Mesendoderm (in vitro differentiated cells): Measurements from ENCODE around the gene PEAR1.
A peak's percentile ranks its signal among the peaks of the same experiment; 100 is the strongest.

Experiments
- DNase-seq: peaks from one replicate; pipeline ENCODE4 v3.0.0; 2013
- H2AK5ac ChIP-seq: 2 replicates; pipeline ENCODE4 v1.6.1; 2013; ENCODE audit warnings: low read length, inconsistent platforms
- H2BK120ac ChIP-seq: 2 replicates; pipeline ENCODE4 v1.6.1; 2013; ENCODE audit warnings: low read depth, mild to moderate bottlenecking, low read length, moderate library complexity, mixed read lengths
- H2BK15ac ChIP-seq: replicated peaks from 2 replicates; pipeline ENCODE4 v1.6.1; 2013; ENCODE audit warnings: low read depth, mild to moderate bottlenecking, moderate library complexity
- H2BK5ac ChIP-seq: 2 replicates; pipeline ENCODE4 v1.6.1; 2013; ENCODE audit warnings: low read length, inconsistent platforms
- H3K18ac ChIP-seq: 2 replicates; pipeline ENCODE4 v1.6.1; 2013; ENCODE audit warnings: mild to moderate bottlenecking, low read length, mixed read lengths
- H3K23ac ChIP-seq: one replicate; pipeline ENCODE4 v1.6.1; 2013; ENCODE audit warnings: low read length
- H3K27ac ChIP-seq: 2 replicates; pipeline ENCODE4 v1.5.1; 2013; ENCODE audit warnings: low read depth, mild to moderate bottlenecking, inconsistent platforms, low read length, moderate library complexity
- H3K27me3 ChIP-seq: 2 replicates; pipeline ENCODE4 v1.6.1; 2013; ENCODE audit warnings: low read length, control low read depth, mild to moderate bottlenecking, inconsistent platforms; ENCODE audit not compliant: insufficient read depth, poor library complexity
- H3K36me3 ChIP-seq: 2 replicates; pipeline ENCODE4 v1.6.1; 2013; ENCODE audit warnings: low read length, inconsistent platforms; ENCODE audit not compliant: control insufficient read depth, insufficient read depth
- H3K4ac ChIP-seq: one replicate; pipeline ENCODE4 v1.6.1; 2013; ENCODE audit warnings: low read depth, mild to moderate bottlenecking, low read length, moderate library complexity
- H3K4me1 ChIP-seq: 2 replicates; pipeline ENCODE4 v1.6.1; 2013; ENCODE audit warnings: low read depth, low read length, inconsistent platforms; ENCODE audit not compliant: control insufficient read depth
- H3K4me2 ChIP-seq: 2 replicates; pipeline ENCODE4 v1.6.1; 2013; ENCODE audit warnings: low read length
- H3K4me3 ChIP-seq: 2 replicates; pipeline ENCODE4 v1.5.1; 2013; ENCODE audit warnings: mild to moderate bottlenecking, low read length
- H3K56ac ChIP-seq: one replicate; pipeline ENCODE4 v1.6.1; 2013; ENCODE audit warnings: low read length
- H3K79me1 ChIP-seq: 2 replicates; pipeline ENCODE4 v1.6.1; 2013; ENCODE audit warnings: low read length, inconsistent platforms
- H3K79me2 ChIP-seq: 2 replicates; pipeline ENCODE4 v1.6.1; 2013; ENCODE audit warnings: mild to moderate bottlenecking, low read length; ENCODE audit not compliant: control insufficient read depth, insufficient read depth
- H3K9ac ChIP-seq: 2 replicates; pipeline ENCODE4 v1.6.1; 2013; ENCODE audit warnings: low read length, inconsistent platforms
- H4K5ac ChIP-seq: one replicate; pipeline ENCODE4 v1.6.1; 2013; ENCODE audit warnings: low read length
- H4K8ac ChIP-seq: one replicate; pipeline ENCODE4 v1.6.1; 2013; ENCODE audit warnings: low read depth, mild to moderate bottlenecking, control low read depth, low read length, moderate library complexity
- WGBS: extraction: QIAGEN DNeasy Blood & Tissue Kit; methylation state at CpG from one replicate; pipeline ENCODE4 v1.1.7; 2013; ENCODE audit warnings: low lambda C conversion rate, missing lambda C conversion rate; ENCODE audit not compliant: insufficient coverage; ENCODE audit errors: extremely low coverage; 5-methylcytosine and 5-hydroxymethylcytosine counted together

The PEAR1 gene

GRCh38 chr1:156920233-156921052 lies 26.9 kb downstream of the PEAR1 start, which contains the start of gene LRRC71:
Gene LRRC71, plus strand, starts transcription at chr1:156920632. Its CDS starts 172 bp downstream, at chr1:156920804.
- H3K4me3 ChIP-seq, result peak within 1 kb of the TSS; percentile 36

GRCh38 chr1:156921053-156921529 lies 27.6 kb downstream of the PEAR1 start:
- H2BK15ac ChIP-seq, result no peak overlapping the region
- H3K36me3 ChIP-seq, result no peaks in the 10 kb centered on the region
- no peaks in the 10 kb centered on the region for H3K4me1 ChIP-seq
- H3K23ac ChIP-seq, result no peak overlapping the region
- no peaks in the 10 kb centered on the region for H3K79me1 ChIP-seq
- DNase-seq, result no peak
- no peak overlapping the region for H3K4me2 ChIP-seq
- H3K9ac ChIP-seq, result no peak overlapping the region
- H2AK5ac ChIP-seq, result no peak overlapping the region
- peaks cover 47% of the 10 kb centered on the region for H3K27me3 ChIP-seq
- H3K4me3 ChIP-seq, result no peak overlapping the region
- H3K18ac ChIP-seq, result no peak overlapping the region
- H3K4ac ChIP-seq, result no peak overlapping the region
- H3K79me2 ChIP-seq, result no peaks in the 10 kb centered on the region
- H3K27ac ChIP-seq, result no peak overlapping the region
- WGBS, result no CpG with 5 or more reads among the region's 7 CpGs
- no peak overlapping the region for H4K8ac ChIP-seq
- no peak overlapping the region for H2BK5ac ChIP-seq
- no peak overlapping the region for H4K5ac ChIP-seq
- no peak overlapping the region for H2BK120ac ChIP-seq
- H3K56ac ChIP-seq, result no peak overlapping the region

More at GRCh38 chr1:156920233-156921052, 26.9 kb downstream of the PEAR1 start, which contains the start of gene LRRC71:
- H3K27ac ChIP-seq, result no peak within 1 kb of the TSS
- H3K4me2 ChIP-seq, result peak within 1 kb of the TSS; percentile 78
- H3K79me2 ChIP-seq, result no peaks in the 10 kb centered on the region
- no peaks in the 10 kb centered on the region for H3K79me1 ChIP-seq
- peak; percentile 87 for DNase-seq
- no peak within 1 kb of the TSS for H3K4ac ChIP-seq
- H4K5ac ChIP-seq, result no peak within 1 kb of the TSS
- no peak within 1 kb of the TSS for H2BK120ac ChIP-seq
- H2AK5ac ChIP-seq, result no peak within 1 kb of the TSS
- H4K8ac ChIP-seq, result no peak within 1 kb of the TSS
- H3K4me1 ChIP-seq, result no peaks in the 10 kb centered on the region
- H3K36me3 ChIP-seq, result no peaks in the 10 kb centered on the region
- no CpG with 5 or more reads among the region's 71 CpGs for WGBS
- no peak within 1 kb of the TSS for H2BK5ac ChIP-seq
- H3K27me3 ChIP-seq, result peaks cover 42% of the 10 kb centered on the region
- peak within 1 kb of the TSS; percentile 92 for H3K56ac ChIP-seq
- peak within 1 kb of the TSS; percentile 76 for H3K23ac ChIP-seq
- no peak within 1 kb of the TSS for H3K18ac ChIP-seq
- H3K9ac ChIP-seq, result peak within 1 kb of the TSS; percentile 71
- H2BK15ac ChIP-seq, result no peak within 1 kb of the TSS

GRCh38 chr1:156922986-156923669 lies 29.6 kb downstream of the PEAR1 start:
- Histone ChIP-seq H2BK5ac (no peak overlapping the region), H3K79me1 (no peaks in the 10 kb centered on the region), H3K9ac (no peak overlapping the region), H3K36me3 (no peaks in the 10 kb centered on the region), H4K5ac (no peak overlapping the region), H3K23ac (no peak overlapping the region), H2BK120ac (no peak overlapping the region), H3K4me2 (peak overlapping the region; percentile 78), H4K8ac (no peak overlapping the region), H3K27me3 (peaks cover 56% of the 10 kb centered on the region), H3K4me1 (no peaks in the 10 kb centered on the region), H2AK5ac (no peak overlapping the region), H3K79me2 (no peaks in the 10 kb centered on the region), H3K18ac (no peak overlapping the region), H3K4me3 (no peak overlapping the region), H2BK15ac (no peak overlapping the region), H3K56ac (peak overlapping the region; percentile 65), H3K4ac (no peak overlapping the region), H3K27ac (no peak overlapping the region)
- no CpG with 5 or more reads among the region's 11 CpGs for WGBS
- no peak for DNase-seq

DNA sequence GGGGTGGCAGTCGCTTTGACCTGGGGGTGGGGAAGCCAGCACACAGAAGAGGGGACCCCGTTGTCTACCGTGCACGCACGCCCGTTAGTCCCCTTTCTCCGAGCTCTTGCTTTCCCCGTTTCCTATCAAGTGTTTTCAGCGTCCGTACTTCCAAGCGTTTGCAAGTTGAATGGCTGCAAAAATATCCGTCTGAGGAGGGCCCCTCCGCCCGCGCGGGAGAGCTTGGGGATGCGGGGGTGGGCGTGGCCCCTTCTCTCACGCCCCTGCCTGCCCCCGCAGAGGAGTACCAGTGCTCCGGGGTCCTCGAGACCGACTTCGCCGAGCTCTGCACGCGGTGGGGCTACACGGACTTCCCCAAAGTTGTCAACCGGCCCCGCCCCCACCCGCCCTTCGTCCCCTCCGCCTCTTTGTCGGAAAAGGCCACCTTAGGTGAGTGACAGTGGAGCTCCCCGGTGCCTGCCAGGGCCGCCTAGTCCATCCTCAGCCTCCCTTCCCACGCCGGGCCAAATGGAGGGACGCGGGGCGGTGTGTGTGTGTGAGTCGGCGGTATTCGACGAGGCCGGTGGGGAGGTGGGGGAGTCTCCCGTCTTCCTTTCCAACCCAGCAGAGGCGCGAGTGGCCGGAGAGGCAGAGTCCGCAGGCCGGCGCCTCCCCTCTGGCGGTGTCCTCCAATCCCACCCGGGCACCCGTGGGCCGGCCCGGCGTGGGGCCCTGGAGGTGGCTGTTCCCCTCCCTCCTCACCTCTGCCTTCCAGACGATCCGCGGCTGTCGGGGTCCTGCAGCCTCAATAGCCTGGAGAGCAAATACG lies 30.4 kb downstream of the PEAR1 start:
- Histone ChIP-seq H3K23ac (no peak overlapping the region), H3K79me2 (no peaks in the 10 kb centered on the region), H3K4me3 (peak overlapping the region; percentile 36), H3K56ac (peak overlapping the region; percentile 75), H2BK120ac (no peak overlapping the region), H2AK5ac (no peak overlapping the region), H2BK15ac (no peak overlapping the region), H3K4me2 (peak overlapping the region; percentile 90), H3K4ac (no peak overlapping the region), H3K27ac (no peak overlapping the region), H3K9ac (peak overlapping the region; percentile 40), H3K36me3 (no peaks in the 10 kb centered on the region), H4K5ac (no peak overlapping the region), H3K27me3 (peaks cover 56% of the 10 kb centered on the region), H2BK5ac (no peak overlapping the region), H3K18ac (no peak overlapping the region), H4K8ac (no peak overlapping the region), H3K79me1 (no peaks in the 10 kb centered on the region), H3K4me1 (no peaks in the 10 kb centered on the region)
- no peak for DNase-seq
- WGBS, result no CpG with 5 or more reads among the region's 64 CpGs

DNA sequence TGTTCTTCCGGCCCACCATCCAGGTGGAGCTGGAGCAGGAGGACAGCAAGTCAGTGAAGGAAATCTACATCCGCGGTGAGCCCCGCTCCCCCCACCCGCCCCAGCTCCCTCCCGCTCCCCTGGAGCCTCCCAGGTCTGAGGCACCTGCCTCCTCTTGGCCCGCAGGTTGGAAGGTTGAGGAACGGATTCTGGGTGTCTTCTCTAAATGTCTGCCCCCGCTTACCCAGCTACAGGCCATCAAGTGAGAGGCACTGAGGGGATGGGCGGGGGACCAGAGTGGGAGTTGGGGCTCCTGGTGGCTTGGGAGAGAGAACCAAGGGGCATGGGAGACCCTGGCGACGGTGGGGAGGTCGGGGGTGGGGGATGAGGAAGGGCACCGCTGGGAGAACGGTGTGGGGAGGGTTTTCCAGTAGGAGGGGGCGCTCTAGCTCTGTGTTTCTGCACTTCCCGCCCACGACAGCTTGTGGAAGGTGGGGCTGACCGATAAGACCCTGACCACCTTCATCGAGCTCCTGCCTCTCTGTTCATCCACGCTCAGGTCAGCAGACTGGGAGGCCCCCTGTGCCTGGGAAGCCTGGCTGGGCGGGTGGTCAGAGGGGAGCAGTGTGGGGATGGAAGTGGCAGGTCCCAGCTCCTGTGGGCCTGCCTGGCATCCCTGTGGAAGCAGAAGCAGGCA lies 31.1 kb downstream of the PEAR1 start:
- Histone ChIP-seq H3K36me3 (no peaks in the 10 kb centered on the region), H3K79me1 (no peaks in the 10 kb centered on the region), H3K4me3 (no peak overlapping the region), H3K27me3 (peaks cover 56% of the 10 kb centered on the region), H2AK5ac (no peak overlapping the region), H4K8ac (no peak overlapping the region), H3K27ac (no peak overlapping the region), H3K23ac (no peak overlapping the region), H2BK5ac (no peak overlapping the region), H4K5ac (no peak overlapping the region), H3K79me2 (no peaks in the 10 kb centered on the region), H3K56ac (peak overlapping the region; percentile 50), H3K4me1 (no peaks in the 10 kb centered on the region), H3K18ac (no peak overlapping the region), H2BK15ac (no peak overlapping the region), H3K4ac (no peak overlapping the region), H3K4me2 (peak overlapping the region; percentile 90), H3K9ac (no peak overlapping the region), H2BK120ac (no peak overlapping the region)
- no CpG with 5 or more reads among the region's 22 CpGs for WGBS
- peak; percentile 33 for DNase-seq
